Caki2 (cell line): ENCODE results near the gene UGDH. TPM values are rescaled to one million over a fixed set of nuclear protein-coding genes. Genes with fewer than 3 reads are reported as not detected.
"Not testable (repeated sequence)": the region's sequence is repeated elsewhere in the genome, so short reads cannot be mapped to it uniquely, and the experiment has no call there.

Source experiments
- DNase-seq: peaks from one replicate; pipeline ENCODE4 v3.0.0-alpha.2; 2015; ENCODE audit warnings: low read depth
- in situ Hi-C: cut with HindIII; loops from 2 replicates; pipeline ENCODE4 v1.10.0; 2016; ENCODE audit warnings: low sequenced_read_pairs, low pct_unique_long_range_greater_than_20kb, mixed read lengths
- total RNA-seq: library from RNA; depleted of rRNA; stranded (reverse); fragments of >200 nt; shearing (Covaris generic); gene quantifications from 2 replicates; pipeline ENCODE4 v1.2.3, GENCODE V29; 2014; ENCODE audit warnings: low replicate concordance

UGDH gene
- total RNA-seq, 1 experiment from 2014 or later, result 817 TPM

DNA sequence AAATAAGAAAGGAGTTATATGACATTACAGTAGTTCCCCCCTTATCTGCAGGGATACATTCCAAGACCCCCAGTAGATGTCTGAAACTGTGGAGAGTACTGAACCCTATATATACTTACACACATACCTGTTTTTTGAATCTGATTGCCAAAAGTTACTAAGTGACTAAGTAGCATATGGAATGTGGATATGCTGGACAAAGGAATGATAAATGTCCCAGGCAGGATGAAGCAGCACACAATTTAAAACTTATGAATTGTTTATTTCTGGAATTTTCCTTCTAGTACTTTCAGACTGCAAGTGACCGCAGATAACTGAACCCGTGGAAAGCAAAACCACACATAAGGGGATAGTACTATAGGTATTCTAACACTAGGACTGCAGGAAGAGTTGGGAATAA lies 22.7 kb downstream of the UGDH start:
- in situ Hi-C loops, result no loop called here

DNA sequence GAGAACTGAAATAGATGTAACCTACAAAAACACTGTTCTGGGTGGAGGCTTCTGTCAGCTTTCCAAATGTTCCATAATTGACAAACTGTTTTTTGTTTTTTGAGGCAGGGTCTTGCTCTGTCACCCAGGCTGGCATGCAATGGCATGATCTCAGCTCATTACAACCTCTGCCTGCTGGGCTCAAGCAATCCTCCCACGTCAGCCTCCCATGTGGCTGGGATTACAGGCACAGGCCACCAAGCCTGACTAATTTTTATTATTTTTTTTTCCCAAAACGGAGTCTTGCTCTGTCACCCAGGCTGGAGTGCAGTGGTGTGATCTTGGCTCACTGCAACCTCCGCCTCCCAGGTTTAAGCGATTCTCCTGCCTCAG lies 24.6 kb downstream of the UGDH start:
- in situ Hi-C loops, DNase-seq: not testable (repeated sequence)

More for the DNA sequence above, 22.7 kb downstream of the UGDH start:
- DNase-seq, result no peak

DNA sequence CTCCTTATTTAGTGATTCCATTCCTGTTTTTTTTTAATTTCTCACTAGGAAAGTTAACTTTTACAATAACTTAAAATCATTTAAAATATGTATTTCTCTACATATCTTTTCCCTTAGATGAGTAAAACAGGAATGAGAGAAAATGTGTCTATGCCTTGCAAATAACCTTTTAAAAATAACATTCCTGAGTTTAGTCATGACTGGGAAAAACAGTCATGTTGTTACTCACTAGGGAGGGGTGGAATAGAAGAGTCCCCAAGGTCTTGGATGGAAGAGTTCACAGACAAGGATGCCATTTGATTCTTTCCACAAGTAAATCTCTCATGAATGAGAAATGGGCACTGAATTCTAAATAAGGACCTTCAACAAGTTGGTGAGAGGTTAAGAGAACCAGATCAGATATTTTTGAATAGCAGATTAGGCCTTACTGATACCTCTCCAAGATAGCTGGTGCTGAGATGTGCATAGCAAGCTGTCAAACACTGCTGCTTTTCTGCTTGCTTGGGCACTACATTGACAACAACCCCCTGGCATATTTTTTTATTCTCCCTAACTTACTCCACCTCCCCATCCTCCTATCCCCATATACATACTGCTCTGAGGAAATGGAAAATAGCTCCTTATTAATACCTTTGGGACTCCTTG lies 25.1 kb downstream of the UGDH start:
- in situ Hi-C loops, result no loop called here
- peak; percentile 73 for DNase-seq

DNA sequence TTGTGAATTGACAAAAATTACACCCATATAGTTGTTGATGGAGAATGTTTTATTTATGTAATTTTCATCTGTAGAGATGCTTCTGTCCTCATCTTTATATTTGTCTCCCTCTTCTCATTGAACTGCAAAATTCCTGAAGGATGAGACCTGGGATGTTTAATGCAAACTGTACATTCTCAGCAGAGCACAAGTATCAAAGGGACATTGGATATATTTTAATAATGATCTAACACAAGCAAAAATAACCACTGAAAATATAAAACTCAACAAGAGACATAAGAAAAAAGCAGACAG lies 28.6 kb downstream of the UGDH start:
- in situ Hi-C loops, result no loop called here
- no peak for DNase-seq

DNA sequence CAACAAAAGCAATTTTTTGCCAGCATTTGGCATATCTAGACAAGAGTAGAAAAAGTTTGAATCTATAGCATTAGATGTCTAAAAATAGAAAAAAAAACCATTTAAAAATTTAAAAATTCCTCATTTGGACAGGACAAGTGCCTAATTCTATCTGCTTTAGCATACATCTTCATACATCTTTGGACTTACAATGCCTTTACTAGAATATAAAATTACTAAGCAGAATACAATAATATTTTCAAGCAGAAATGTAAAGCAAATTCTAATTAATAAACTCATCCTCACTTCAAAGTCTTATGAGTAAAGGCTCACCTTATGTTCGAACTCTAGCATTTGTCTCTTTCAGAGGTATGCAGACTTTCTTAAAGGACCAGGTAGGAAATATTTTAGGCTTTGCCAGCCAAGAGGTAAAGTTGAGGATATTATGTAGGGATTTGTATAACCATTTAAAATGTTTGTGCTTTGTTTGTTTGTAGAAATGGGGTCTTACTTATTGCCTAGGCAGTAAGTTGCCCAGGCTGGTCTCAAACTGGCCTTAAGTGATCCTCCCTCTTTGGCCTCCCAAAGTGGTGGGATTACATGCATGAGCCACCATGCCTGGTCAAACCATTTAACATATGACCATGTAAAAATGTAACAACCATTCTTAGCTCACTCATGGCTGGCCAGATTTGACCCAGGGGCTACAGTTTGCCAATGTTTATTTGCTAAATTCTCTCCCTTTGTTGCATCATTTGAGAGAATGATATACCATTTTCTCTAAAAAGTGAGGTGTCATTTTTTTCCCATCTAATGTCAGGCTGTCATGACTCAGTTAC lies 29.1 kb downstream of the UGDH start:
- peak; percentile 55 for DNase-seq
- in situ Hi-C loops, result no loop called here

DNA sequence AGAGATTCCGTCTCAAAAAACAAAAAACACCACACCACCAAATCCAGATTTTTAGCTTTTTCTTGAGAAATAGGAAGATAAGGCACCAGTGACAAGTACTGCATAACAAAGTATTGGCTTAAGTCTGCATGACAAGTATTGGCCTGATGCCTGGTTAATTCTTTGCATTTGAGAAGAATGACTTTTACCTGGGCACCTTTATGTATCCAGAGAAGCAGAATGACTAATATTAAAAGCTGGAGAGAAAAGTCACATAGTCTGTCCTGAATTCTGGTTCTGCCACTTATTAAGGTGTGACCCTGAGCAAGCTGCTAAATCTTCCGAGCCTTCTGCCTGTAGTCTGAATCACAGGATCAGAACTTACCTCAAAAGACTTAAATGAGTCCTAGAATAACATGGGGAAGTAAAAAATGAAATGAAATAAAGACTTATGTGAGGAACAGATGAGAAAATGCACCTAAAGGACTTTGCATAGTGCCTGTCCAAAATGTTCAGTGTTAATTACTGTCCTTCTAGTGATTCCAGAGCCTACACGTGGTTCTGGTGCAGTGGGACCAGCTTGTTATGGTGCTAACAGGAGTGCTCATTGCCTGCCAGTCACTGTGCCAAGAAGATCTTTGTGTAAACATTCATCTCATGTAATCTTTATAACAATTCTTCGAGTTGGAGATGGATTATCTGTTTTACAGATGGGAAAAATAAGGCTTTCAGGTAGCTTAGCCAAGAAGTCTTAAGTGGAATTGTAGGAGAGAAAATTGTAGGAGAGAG lies 31.6 kb downstream of the UGDH start:
- no peak for DNase-seq

DNA sequence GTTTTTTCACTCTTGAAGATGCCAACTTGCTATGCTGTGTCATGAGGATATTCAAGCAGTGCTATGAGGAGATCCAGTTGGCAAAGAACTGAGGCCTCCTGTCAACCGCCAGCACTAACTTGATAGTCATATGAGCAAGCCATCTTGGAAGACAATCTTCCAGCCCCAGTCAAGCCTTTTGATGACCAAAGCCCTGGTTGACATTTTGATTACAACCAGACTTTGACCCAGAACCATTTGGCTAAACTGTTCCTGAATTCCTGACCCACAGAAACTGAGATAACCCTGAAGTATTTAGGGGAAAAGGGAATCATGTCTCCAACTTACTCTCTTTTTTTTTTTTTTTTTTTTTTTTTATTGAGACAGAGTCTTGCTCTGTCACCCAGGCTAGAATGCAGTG lies 32.9 kb downstream of the UGDH start:
- no peak for DNase-seq
- in situ Hi-C loops, result no loop called here

More for the DNA sequence above, 31.6 kb downstream of the UGDH start:
- in situ Hi-C loops, result no loop called here

DNA sequence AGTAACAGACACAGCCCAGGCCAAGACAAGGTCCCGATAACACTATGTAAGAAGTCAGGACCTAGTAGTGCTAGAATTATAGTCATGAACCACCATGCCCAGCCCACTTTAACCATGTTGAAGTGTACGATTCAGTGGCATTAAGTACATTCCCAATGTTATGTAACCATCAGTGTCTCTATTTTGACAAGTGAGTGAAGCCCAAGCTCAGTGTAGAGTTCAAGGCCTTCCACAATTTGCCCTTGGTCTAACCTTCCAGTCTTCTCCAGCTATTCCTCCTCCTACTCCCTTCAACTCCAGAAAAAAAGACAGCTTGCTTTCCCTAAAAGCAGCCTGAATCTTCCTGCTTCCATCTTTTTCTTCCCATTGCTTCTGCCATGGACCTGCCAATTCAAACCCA lies 36.9 kb downstream of the UGDH start:
- in situ Hi-C loops, result no loop called here
- DNase-seq, result no peak

DNA sequence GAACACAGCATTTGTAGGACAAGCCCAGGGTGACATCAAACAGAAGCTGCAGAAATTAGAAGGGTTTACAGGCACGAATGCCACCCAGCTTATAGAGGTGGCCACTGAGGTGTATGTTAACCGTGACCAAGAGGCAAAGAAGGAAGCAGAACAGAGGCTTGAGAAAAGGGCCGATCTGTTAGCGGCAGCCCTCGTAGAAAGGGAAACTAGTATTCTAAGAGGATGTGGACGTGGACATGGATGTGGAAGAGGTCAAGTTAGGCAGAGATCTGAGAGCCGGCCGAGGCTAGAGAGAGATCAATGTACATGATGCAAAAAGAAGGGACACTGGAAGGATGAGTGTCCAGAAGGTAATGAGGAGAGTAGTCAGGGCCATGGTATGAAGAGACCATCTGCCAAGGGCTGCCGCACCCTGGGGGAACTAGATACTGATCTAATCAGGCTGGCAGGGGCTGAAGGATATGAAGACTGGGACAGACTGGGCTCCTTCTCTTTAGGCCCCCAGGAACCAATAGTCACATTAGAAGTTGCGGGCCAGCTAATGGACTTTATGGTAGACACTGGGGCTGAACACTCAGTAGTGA lies 40.9 kb downstream of the UGDH start:
- in situ Hi-C loops, result no loop called here
- no peak for DNase-seq

DNA sequence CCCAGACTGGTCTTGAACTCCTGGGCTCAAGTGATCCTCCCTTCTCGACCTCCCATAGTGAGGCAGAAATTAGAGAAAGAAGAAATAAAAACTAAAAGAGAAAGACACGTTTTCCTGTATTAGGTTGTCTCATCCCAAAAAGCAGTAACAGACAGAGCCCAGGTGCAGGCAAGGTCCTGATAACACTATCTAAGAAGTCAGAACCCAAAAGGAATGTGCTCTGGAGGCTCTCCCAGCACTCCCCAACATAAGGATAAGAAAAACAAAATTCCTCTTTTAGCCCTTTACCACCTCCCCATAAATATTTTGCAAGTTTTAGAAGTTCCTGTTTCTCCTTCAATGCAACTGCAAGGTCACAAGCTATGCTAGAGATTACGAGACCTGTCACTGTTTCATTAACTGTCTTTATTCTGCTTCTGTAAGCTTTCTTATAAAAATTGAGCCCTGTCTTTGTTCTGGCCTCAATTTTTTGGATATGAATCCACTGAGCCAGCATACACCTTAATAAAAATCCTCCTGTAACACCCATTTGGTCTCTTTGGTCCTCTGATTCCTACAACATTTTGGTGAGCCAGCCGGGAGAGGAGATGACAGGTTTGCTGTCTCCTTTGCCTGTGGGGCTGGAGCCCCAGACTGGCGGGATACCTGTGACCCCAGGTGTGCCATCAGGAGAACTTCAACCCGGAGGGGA lies 42.5 kb downstream of the UGDH start:
- in situ Hi-C loops, result no loop called here
- no peak for DNase-seq

DNA sequence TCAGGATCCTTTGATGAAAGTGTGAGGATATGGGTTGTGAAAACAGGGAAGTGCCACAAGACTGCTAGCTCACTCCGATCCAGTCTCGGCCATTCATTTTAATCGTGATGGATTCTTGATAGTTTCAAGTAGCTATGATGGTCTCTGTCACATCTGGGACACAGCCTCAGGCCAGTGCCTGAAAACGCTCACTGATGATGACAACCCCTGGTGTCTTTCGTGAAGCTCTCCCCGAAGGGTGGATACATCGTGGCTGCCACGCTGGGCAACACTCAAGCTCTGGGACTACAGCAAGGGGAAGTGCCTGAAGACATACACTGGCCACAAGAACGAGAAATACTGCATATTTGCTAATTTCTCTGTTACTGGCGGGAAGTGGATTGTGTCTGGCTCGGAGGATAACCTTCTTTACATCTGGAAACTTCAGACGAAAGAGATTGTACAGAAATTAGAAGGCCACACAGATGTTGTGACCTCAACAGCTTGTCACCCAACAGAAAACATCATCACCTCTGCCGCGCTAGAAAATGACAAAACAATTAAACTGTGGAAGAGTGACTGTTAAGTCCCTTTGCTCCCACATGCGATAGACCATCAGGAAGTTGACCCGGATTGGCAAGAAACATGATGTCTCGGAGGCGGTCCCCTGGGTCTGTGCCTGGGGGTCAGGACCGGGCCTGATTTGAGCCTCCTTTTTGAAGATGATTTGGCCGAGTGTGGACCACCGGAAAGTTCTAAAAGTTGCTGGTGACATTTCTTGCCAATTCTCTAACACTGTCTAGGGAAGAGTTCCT lies 46.1 kb downstream of the UGDH start:
- in situ Hi-C loops, result no loop called here
- DNase-seq, result no peak

DNA sequence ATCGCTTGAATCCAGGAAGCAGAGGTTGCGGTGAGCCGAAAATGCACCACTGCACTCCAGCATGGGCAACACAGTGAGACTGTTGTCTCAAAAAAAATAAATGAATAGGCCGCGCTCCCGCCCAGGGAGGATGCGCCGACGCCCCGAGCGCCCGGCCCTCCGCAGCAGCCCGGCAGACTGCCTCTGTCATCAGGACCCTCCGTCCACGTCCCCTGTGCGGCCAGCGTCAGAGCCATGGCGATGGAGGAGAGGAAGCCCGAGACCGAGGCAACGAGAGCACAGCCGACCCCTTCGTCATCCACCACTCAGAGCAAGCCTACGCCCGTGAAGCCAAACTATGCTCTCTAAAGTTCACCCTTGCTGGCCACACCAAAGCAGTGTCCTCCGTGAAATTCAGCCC lies 47.0 kb downstream of the UGDH start:
- DNase-seq, result no peak
- in situ Hi-C loops, result no loop called here

DNA sequence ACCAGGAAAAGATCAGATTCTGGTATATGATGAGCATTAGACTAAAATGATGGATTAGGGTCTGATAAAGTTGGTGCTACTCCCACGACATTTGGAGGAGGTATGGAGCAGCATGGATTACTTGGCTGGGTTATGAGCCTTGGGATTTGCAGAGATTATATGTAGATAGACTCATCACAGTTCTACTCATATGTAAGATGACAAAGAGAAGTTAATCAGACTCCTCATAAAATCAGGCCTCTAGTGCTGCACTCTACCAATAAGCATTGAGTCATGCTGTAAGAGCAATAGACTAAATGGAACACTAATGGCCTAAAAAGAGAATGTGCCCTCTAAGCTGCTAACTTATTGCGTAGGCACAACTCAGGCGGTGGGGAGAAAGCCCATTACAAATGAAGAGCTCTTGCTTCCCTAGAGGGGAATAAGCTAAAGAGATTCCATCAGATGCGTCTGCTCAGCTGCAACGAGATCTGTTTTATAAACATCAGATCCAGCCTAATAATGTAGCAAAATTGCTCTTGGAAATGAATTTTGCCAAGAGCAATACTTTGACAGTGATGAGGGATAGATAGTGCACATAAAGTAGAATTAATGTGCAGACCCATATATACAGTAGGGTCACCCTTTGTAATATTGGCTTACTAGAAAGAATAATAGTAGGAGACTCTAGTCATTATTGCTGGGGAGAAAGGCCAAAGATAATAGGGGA lies 50.9 kb downstream of the UGDH start:
- no peak for DNase-seq
- in situ Hi-C loops, result no loop called here

DNA sequence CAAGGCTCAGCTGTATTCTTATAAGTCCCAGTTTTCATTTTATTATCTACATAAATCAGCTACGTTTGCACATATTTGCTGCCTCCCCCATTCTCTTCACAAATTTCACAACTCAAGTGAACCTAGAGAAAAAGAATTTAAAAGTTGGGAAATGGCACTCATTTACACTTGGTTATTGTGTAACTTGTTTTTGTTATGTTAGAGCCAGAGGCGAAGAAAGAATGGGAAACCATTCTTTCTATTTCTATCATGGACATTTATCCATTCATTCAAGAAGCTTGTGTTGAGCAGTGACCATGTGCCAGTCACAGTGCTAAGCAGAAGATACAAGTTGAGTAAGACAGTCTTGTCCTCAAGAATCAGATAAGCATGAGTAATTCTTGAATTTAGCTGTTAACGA lies 54.8 kb downstream of the UGDH start:
- in situ Hi-C loops, result no loop called here
- no peak for DNase-seq

DNA sequence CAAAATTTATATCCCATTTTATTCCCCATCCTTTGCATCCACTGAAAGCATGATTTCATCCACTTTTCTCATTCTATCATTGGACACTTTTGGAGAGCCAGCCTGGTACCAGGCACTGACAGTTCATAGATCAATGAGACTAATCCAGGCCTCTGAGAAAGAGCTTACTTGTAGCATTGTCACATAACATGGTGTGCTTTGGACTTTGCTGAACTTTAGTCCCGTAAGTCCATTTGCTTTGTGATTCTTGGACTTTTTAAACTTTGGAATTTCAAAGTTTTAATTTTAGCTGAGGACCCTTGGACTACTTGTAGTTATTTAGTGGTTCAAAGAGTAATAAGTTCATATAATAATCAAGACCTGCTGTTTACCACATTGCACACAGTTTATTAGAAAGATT lies 56.8 kb downstream of the UGDH start:
- in situ Hi-C loops, result no loop called here

DNA sequence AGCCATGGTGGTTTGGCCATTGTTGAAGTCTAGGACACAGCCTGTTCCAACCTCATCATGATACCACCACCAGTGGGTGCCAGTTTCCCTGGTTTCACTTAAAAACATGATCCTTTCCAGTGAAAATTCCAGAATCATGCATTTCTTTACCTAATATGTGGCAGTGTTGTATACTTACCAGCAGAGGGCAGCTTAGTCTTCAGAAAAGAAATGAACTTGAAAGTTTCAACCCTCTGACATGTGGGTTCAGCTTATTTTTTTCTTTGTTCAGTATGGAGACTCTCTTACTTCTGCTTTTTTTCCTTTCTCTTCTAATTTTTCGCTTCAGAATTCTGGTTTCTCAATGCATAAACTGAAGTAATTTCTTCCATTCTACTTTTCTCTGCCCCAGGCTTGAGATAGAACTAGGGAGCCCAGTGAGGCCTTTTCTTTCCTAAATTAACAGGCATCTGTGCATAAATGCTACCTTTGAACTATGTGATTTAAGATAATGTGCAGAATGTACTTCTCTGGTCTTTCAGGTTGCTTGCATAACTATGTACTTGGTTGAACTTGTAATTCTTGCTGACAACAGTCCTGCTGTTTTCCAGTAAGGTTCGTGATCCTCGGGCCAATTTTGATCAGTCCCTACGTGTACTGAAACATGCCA lies 57.7 kb downstream of the UGDH start:
- in situ Hi-C loops, result no loop called here
- DNase-seq, result peak; percentile 82

More for the DNA sequence above, 56.8 kb downstream of the UGDH start:
- DNase-seq, result no peak

DNA sequence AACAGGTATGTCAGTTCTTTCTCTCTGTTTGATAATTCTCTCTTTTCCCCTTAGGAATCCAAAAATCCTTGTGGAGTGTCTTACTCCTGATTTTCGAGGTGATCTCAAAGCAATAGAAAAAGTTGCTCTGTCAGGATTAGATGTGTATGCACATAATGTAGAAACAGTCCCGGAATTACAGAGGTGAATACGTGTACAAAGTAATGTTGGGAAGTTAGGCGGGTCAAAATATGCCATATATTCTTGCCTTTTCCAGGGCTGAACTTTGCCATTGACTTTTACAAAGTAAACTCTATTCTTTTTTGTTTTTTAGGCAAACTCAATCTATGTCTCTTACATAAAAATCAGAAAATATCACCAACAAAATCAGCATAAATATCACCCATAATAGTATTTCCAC lies 59.8 kb downstream of the UGDH start:
- no peak for DNase-seq
- in situ Hi-C loops, result no loop called here
